Mononuclear cell (primary cell): ENCODE data around the gene TUBG1. TPM values are rescaled to one million over a fixed set of nuclear protein-coding genes. Genes with fewer than 3 reads are reported as not detected.

Source experiments
- total RNA-seq: library from RNA; depleted of rRNA; stranded (reverse); fragments of >200 nt; gene quantifications from one replicate; pipeline ENCODE4 v1.2.3, GENCODE V29; 2012

TUBG1 gene
- total RNA-seq, 1 donor, result 3.1 TPM

Other genes starting within 250 kb of the TUBG1 start
- 216 TPM for gene STAT3, start 221.2 kb upstream of the TUBG1 start, total RNA-seq
- gene CAVIN1, start 186.4 kb upstream of the TUBG1 start, total RNA-seq, result 0.21 TPM
- gene ATP6V0A1, start 150.8 kb upstream of the TUBG1 start, total RNA-seq, result 38.4 TPM
- 7.9 TPM for gene NAGLU, start 73.4 kb upstream of the TUBG1 start, total RNA-seq
- gene HSD17B1, start 56.8 kb upstream of the TUBG1 start, total RNA-seq, result 0.31 TPM
- gene COASY, start 47.5 kb upstream of the TUBG1 start, total RNA-seq, result 10.2 TPM
- 22.0 TPM for gene MLX, start 42.6 kb upstream of the TUBG1 start, total RNA-seq
- 1.4 TPM for gene PSMC3IP, start 32.0 kb upstream of the TUBG1 start, total RNA-seq
- 34.7 TPM for gene RETREG3, start 309 bp upstream of the TUBG1 start, total RNA-seq
- gene TUBG2, start 49.6 kb downstream of the TUBG1 start, total RNA-seq, result 2.2 TPM
- 0.52 TPM for gene PLEKHH3, start 67.3 kb downstream of the TUBG1 start, total RNA-seq
- gene CCR10, start 72.2 kb downstream of the TUBG1 start, total RNA-seq, result 0.52 TPM
- 0.84 TPM for gene CNTNAP1, start 72.8 kb downstream of the TUBG1 start, total RNA-seq
- 80.9 TPM for gene EZH1, start 135.4 kb downstream of the TUBG1 start, total RNA-seq
- gene RAMP2, start 151.5 kb downstream of the TUBG1 start, total RNA-seq, result not detected
- gene VPS25, start 163.8 kb downstream of the TUBG1 start, total RNA-seq, result 27.0 TPM
- 0.10 TPM for gene WNK4, start 170.9 kb downstream of the TUBG1 start, total RNA-seq
- gene COA3, start 189.0 kb downstream of the TUBG1 start, total RNA-seq, result 2.4 TPM
- not detected for gene CNTD1, start 189.2 kb downstream of the TUBG1 start, total RNA-seq
- gene BECN1, start 214.6 kb downstream of the TUBG1 start, total RNA-seq, result 86.6 TPM
- 56.9 TPM for gene PSME3, start 223.7 kb downstream of the TUBG1 start, total RNA-seq
- gene AOC2, start 234.9 kb downstream of the TUBG1 start, total RNA-seq, result 1.5 TPM
- gene AOC3, start 241.5 kb downstream of the TUBG1 start, total RNA-seq, result 0.21 TPM